H9 (cell line): ENCODE results near the gene LRMDA. TPM values are rescaled to one million over a fixed set of nuclear protein-coding genes. Genes with fewer than 3 reads are reported as not detected.

Experiments used
- DNase-seq: peaks from one replicate; pipeline ENCODE4 v3.0.0-alpha.2; 2017
- H2AFZ ChIP-seq: one replicate; pipeline ENCODE4 v1.6.1; 2013; ENCODE audit warnings: mild to moderate bottlenecking, low read length, control low read depth, moderate library complexity
- H2AK5ac ChIP-seq: 2 replicates; pipeline ENCODE4 v1.6.1; 2013; ENCODE audit warnings: low read length, control low read depth, mixed read lengths; ENCODE audit not compliant: insufficient read length
- H2BK120ac ChIP-seq: one replicate; pipeline ENCODE4 v1.6.1; 2013; ENCODE audit warnings: low read depth, mild to moderate bottlenecking, low read length, control low read depth, inconsistent platforms; ENCODE audit not compliant: poor library complexity, severe bottlenecking
- H2BK12ac ChIP-seq: 2 replicates; pipeline ENCODE4 v1.6.1; 2013; ENCODE audit warnings: low read length, control low read depth, mixed read lengths, low read depth; ENCODE audit not compliant: insufficient read length
- H2BK15ac ChIP-seq: 2 replicates; pipeline ENCODE4 v1.6.1; 2013; ENCODE audit warnings: low read depth, low read length, control low read depth
- H2BK20ac ChIP-seq: one replicate; pipeline ENCODE4 v1.6.1; 2013; ENCODE audit warnings: low read depth, mild to moderate bottlenecking, low read length, control low read depth, inconsistent platforms; ENCODE audit not compliant: poor library complexity, severe bottlenecking
- H2BK5ac ChIP-seq: 2 replicates; pipeline ENCODE4 v1.6.1; 2013; ENCODE audit warnings: low read length, control low read depth, mixed read lengths; ENCODE audit not compliant: insufficient read length
- H3K14ac ChIP-seq: 2 replicates; pipeline ENCODE4 v1.6.1; 2013; ENCODE audit warnings: low read length, control low read depth; ENCODE audit not compliant: insufficient read depth
- H3K18ac ChIP-seq: 2 replicates; pipeline ENCODE4 v1.6.1; 2013; ENCODE audit warnings: low read depth, mild to moderate bottlenecking, mixed read lengths, low read length, control low read depth; ENCODE audit not compliant: insufficient read length
- H3K23ac ChIP-seq: 2 replicates; pipeline ENCODE4 v1.6.1; 2013; ENCODE audit warnings: low read length, control low read depth, mixed read lengths, low read depth; ENCODE audit not compliant: insufficient read length
- H3K23me2 ChIP-seq: 2 replicates; pipeline ENCODE4 v1.6.1; 2013; ENCODE audit warnings: low read depth, mild to moderate bottlenecking, mixed read lengths, low read length, control low read depth; ENCODE audit not compliant: insufficient read length, poor library complexity, severe bottlenecking
- H3K27ac ChIP-seq: 2 replicates; pipeline ENCODE4 v1.5.1; 2013; ENCODE audit warnings: low read length, control low read depth, mixed read lengths, low read depth; ENCODE audit not compliant: insufficient read length
- H3K27me3 ChIP-seq: 2 replicates; pipeline ENCODE4 v1.6.1; 2013; ENCODE audit warnings: low read length, control low read depth, inconsistent platforms; ENCODE audit not compliant: insufficient read depth
- H3K4ac ChIP-seq: 2 replicates; pipeline ENCODE4 v1.6.1; 2013; ENCODE audit warnings: low read depth, mild to moderate bottlenecking, control low read depth, inconsistent platforms, low read length, moderate library complexity
- H3K4me1 ChIP-seq: 2 replicates; pipeline ENCODE4 v1.6.1; 2013; ENCODE audit warnings: low read length, control low read depth, inconsistent platforms; ENCODE audit not compliant: insufficient read depth
- H3K4me2 ChIP-seq: 2 replicates; pipeline ENCODE4 v1.6.1; 2013; ENCODE audit warnings: low read length, control low read depth, mixed read lengths; ENCODE audit not compliant: insufficient read length, insufficient read depth
- H3K56ac ChIP-seq: 2 replicates; pipeline ENCODE4 v1.6.1; 2013; ENCODE audit warnings: low read depth, mild to moderate bottlenecking, mixed read lengths, low read length, control low read depth; ENCODE audit not compliant: insufficient read length
- H3K79me1 ChIP-seq: 2 replicates; pipeline ENCODE4 v1.6.1; 2013; ENCODE audit warnings: low read depth, mild to moderate bottlenecking, moderate library complexity, low read length, control low read depth, inconsistent platforms; ENCODE audit not compliant: insufficient read depth, poor library complexity, severe bottlenecking
- H3K79me2 ChIP-seq: 2 replicates; pipeline ENCODE4 v1.6.1; 2013; ENCODE audit warnings: low read length, control low read depth, inconsistent platforms; ENCODE audit not compliant: insufficient read depth
- H3K9ac ChIP-seq: 2 replicates; pipeline ENCODE4 v1.6.1; 2013; ENCODE audit warnings: low read length, control low read depth, mixed read lengths; ENCODE audit not compliant: insufficient read length; ENCODE audit errors: extremely low read depth
- H3K9me3 ChIP-seq: one replicate; pipeline ENCODE4 v1.6.1; 2013; ENCODE audit warnings: low read depth, low read length, inconsistent platforms; ENCODE audit not compliant: control insufficient read depth
- H3T11ph ChIP-seq: one replicate; pipeline ENCODE4 v1.6.1; 2013; ENCODE audit warnings: mild to moderate bottlenecking, low read length, control low read depth, inconsistent platforms
- H4K20me1 ChIP-seq: one replicate; pipeline ENCODE4 v1.6.1; 2013; ENCODE audit not compliant: control insufficient read depth, insufficient read length, insufficient read depth
- H4K5ac ChIP-seq: 2 replicates; pipeline ENCODE4 v1.6.1; 2013; ENCODE audit warnings: low read depth, mild to moderate bottlenecking, mixed read lengths, low read length, control low read depth; ENCODE audit not compliant: insufficient read length
- H4K8ac ChIP-seq: replicated peaks from 2 replicates; pipeline ENCODE4 v1.6.1; 2013; ENCODE audit warnings: low read length, control low read depth, mixed read lengths, low read depth; ENCODE audit not compliant: insufficient read length
- H4K91ac ChIP-seq: 2 replicates; pipeline ENCODE4 v1.6.1; 2013; ENCODE audit warnings: low read depth, mild to moderate bottlenecking, moderate library complexity, mixed read lengths, low read length, control low read depth; ENCODE audit not compliant: insufficient read length
- H3K27ac Mint-ChIP-seq, 3 experiments: 2 replicates in 2 of 3; 3 replicates in 1 of 3; pipeline ENCODE4 v1.8.0; 2020 to 2021; ENCODE audit warnings: mixed read lengths in 3 of 3, mild to moderate bottlenecking in 1 of 3, moderate library complexity in 1 of 3
- H3K27me3 Mint-ChIP-seq: 2 replicates; pipeline ENCODE4 v1.8.0; 2021; ENCODE audit warnings: low read depth, mild to moderate bottlenecking, moderate library complexity, mixed read lengths
- H3K36me3 Mint-ChIP-seq, 3 experiments: 2 replicates in 2 of 3; 3 replicates in 1 of 3; pipeline ENCODE4 v1.8.0; 2020 to 2021; ENCODE audit warnings: low read depth in 3 of 3, mixed read lengths in 3 of 3; ENCODE audit not compliant: insufficient read depth in 1 of 3
- H3K4me1 Mint-ChIP-seq, 2 experiments: 2 replicates each; pipeline ENCODE4 v1.8.0; 2020; ENCODE audit warnings: mixed read lengths in 2 of 2
- H3K4me3 Mint-ChIP-seq, 2 experiments: 2 replicates in 1 of 2; 3 replicates in 1 of 2; pipeline ENCODE4 v1.8.0; 2020 to 2021; ENCODE audit warnings: mild to moderate bottlenecking in 2 of 2, mixed read lengths in 2 of 2, moderate library complexity in 1 of 2
- H3K9me3 Mint-ChIP-seq, 2 experiments: 2 replicates in 1 of 2; 3 replicates in 1 of 2; pipeline ENCODE4 v1.8.0; 2020; ENCODE audit warnings: mild to moderate bottlenecking in 2 of 2, mixed read lengths in 2 of 2, moderate library complexity in 1 of 2
- WGBS: extraction: QIAGEN DNeasy Blood & Tissue Kit; methylation state at CpG from one replicate; pipeline ENCODE4 v1.1.7; 2013; ENCODE audit warnings: missing lambda C conversion rate, low lambda C conversion rate, mixed read lengths; ENCODE audit not compliant: insufficient read length; ENCODE audit errors: extremely low coverage; 5-methylcytosine and 5-hydroxymethylcytosine counted together
- total RNA-seq: library from RNA; stranded (reverse); gene quantifications from 2 replicates; pipeline ENCODE4 v1.2.1, GENCODE V29; 2021
- TF ChIP-seq, protein P1 (sequence below): fragments of 200-600 bp; sonication (generic); conservative IDR thresholded peaks from 3 replicates; pipeline ENCODE4 v1.8.0; 2021; ENCODE audit warnings: antibody characterized with exemption, mild to moderate bottlenecking

LRMDA gene
- total RNA-seq, 1 experiment from 2014 or later: 1.8 TPM

DNA sequence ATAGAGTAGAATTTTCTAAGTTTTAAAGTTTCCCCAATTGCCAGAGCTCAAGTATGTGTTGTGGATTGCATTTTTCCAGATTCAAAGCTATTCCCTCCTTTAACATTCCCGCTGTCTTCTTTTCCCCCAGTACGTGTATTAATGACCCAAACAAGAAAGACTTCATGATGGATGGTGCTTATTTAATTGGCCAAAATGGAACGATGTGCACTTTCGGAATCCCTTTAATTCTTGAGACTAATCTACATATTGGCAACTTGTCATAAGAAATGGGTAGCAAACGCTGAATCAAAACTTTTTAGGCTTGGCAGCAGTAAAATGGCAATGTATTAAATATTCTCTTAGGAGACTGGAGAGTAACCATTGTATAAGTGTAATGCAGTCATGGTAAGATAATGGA, 753.2 kb downstream of the LRMDA start:
- no peak overlapping the region for H4K8ac ChIP-seq

More for the DNA sequence above, 753.2 kb downstream of the LRMDA start:
- Histone ChIP-seq H2AK5ac (no peak overlapping the region), H3K27me3 (no peaks in the 10 kb centered on the region), H3K56ac (no peak overlapping the region), H3K4me2 (no peak overlapping the region), H3K9ac (no peak overlapping the region), H3K4ac (no peak overlapping the region), H2AFZ (no peak overlapping the region), H4K20me1 (no peaks in the 10 kb centered on the region), H2BK12ac (no peak overlapping the region), H4K5ac (no peak overlapping the region), H2BK15ac (no peak overlapping the region), H4K91ac (no peak overlapping the region), H3K23ac (no peak overlapping the region), H3K27ac (no peak overlapping the region), H3K14ac (no peak overlapping the region), H3K79me2 (no peaks in the 10 kb centered on the region), H2BK5ac (no peak overlapping the region), H3K9me3 (no peaks in the 10 kb centered on the region), H3K23me2 (no peaks in the 10 kb centered on the region), H2BK120ac (no peak overlapping the region), H3K18ac (no peak overlapping the region), H2BK20ac (no peak overlapping the region), H3K4me1 (no peaks in the 10 kb centered on the region), H3K79me1 (no peaks in the 10 kb centered on the region), H3T11ph (no peak overlapping the region)
- Mint-ChIP-seq H3K4me1 (peaks cover 0 to 6% of the 10 kb centered on the region in 2 experiments; a peak in 3 of 4 replicates), H3K27me3 (peaks cover 9% of the 10 kb centered on the region), H3K4me3 (no peak overlapping the region), H3K27ac (no peak overlapping the region), H3K9me3 (no peaks in the 10 kb centered on the region), H3K36me3 (no peaks in the 10 kb centered on the region; a peak in 1 of 7 replicates)
- WGBS: no CpG with 5 or more reads among the region's 5 CpGs
- no peak for DNase-seq
- TF ChIP-seq, protein P1, sequence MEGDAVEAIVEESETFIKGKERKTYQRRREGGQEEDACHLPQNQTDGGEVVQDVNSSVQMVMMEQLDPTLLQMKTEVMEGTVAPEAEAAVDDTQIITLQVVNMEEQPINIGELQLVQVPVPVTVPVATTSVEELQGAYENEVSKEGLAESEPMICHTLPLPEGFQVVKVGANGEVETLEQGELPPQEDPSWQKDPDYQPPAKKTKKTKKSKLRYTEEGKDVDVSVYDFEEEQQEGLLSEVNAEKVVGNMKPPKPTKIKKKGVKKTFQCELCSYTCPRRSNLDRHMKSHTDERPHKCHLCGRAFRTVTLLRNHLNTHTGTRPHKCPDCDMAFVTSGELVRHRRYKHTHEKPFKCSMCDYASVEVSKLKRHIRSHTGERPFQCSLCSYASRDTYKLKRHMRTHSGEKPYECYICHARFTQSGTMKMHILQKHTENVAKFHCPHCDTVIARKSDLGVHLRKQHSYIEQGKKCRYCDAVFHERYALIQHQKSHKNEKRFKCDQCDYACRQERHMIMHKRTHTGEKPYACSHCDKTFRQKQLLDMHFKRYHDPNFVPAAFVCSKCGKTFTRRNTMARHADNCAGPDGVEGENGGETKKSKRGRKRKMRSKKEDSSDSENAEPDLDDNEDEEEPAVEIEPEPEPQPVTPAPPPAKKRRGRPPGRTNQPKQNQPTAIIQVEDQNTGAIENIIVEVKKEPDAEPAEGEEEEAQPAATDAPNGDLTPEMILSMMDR: no peak
